ENCODE data around the gene DNAH10. TPM values are rescaled to one million over a fixed set of nuclear protein-coding genes. Genes with fewer than 3 reads are reported as not detected.
A peak's percentile ranks its signal among the peaks of the same experiment; 100 is the strongest.

DNAH10 gene
- 0.06 TPM in 1 of 2 replicates, not detected in the other for total RNA-seq (2014; rRNA removed; shearing (Covaris generic))

GRCh38 chr12:123761841-123762714 is at the start of gene DNAH10:
DNAH10 (plus strand) TSS chr12:123762301; CDS start chr12:123762337, 36 bp downstream.
- peak; percentile 19 for DNase-seq (ENCODE audit: low read depth)

GRCh38 chr12:123712780-123713319 is 49.3 kb upstream of the DNAH10 start:
- DNase-seq (ENCODE audit: low read depth) = peak; percentile 9

- peak; percentile 13 for DNase-seq (ENCODE audit: low read depth)
Observed at GRCh38 chr12:123713398-123713797, 48.7 kb upstream of the DNAH10 start.

GRCh38 chr12:123713823-123714585 is 48.1 kb upstream of the DNAH10 start:
- no peak for DNase-seq (ENCODE audit: low read depth)

GRCh38 chr12:123715195-123715594 is 46.9 kb upstream of the DNAH10 start:
- DNase-seq (ENCODE audit: low read depth) = no peak

GRCh38 chr12:123717350-123717749 is 44.8 kb upstream of the DNAH10 start:
- DNase-seq (ENCODE audit: low read depth) = no peak

- DNase-seq (ENCODE audit: low read depth) = no peak
Observed at GRCh38 chr12:123720141-123720814, 41.8 kb upstream of the DNAH10 start.

DNA sequence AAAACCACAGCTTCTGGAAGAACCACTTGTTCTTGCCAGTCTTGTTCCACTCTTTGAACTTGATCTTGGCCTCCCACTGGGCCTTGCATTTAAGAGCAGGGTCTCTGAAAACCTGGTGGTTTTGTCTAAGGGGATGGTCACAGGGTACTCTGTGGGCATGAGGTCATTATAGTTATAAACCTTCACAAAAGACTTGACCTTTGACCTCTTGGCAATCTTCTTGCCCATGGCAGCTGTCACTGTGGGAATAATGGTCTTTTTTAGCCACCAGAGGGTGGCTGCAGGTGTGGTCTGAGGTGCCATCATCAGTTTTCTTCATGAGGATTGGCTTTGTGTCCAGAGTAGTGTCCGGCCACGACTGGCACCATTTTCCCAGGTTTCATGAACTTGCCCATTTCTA is 40.9 kb upstream of the DNAH10 start:
- DNase-seq (ENCODE audit: low read depth) = no peak

- no peak for DNase-seq (ENCODE audit: low read depth)
Observed at GRCh38 chr12:123723011-123723410, 39.1 kb upstream of the DNAH10 start.

DNA sequence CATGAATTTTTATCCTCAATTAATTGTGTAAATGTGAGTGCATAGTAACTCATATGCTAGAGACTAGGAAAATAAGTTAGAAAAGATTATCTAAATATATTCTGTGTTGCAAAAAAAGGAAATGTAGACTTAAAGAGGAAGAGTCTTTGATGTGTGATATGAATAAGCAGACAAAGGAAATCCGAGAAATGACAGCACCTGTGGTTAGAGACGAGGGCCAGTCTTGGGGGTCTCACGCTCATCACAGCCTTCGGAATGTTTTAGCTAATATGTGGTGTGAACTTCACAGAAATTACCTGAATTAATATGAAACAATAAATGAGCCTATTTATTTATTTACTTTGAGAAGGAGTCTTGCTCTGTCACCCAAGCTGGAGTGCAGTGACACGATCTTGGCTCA is 38.3 kb upstream of the DNAH10 start:
- DNase-seq (ENCODE audit: low read depth) = no peak

GRCh38 chr12:123726244-123726643 is 35.9 kb upstream of the DNAH10 start:
- DNase-seq (ENCODE audit: low read depth) = no peak

DNA sequence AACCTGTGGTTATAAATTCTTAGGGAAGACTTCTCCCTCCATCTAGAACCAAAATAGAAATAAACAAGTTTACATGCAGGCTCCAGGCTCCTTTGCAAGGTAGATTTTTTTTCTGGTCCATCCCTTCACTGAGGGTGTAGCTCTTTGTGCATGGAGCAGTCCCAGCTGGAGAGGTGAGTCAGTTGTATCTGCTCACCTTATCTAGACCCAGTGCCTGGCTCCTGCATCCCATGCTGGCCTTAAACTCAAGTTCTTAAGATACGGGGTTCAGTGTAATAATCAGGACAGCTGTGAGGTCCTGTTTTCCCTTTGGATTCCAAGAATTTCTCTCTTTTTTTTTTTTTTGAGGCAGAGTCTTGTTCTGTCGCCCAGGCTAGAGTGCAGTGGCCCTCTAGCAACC is 35.1 kb upstream of the DNAH10 start:
- DNase-seq (ENCODE audit: low read depth) = no peak

DNA sequence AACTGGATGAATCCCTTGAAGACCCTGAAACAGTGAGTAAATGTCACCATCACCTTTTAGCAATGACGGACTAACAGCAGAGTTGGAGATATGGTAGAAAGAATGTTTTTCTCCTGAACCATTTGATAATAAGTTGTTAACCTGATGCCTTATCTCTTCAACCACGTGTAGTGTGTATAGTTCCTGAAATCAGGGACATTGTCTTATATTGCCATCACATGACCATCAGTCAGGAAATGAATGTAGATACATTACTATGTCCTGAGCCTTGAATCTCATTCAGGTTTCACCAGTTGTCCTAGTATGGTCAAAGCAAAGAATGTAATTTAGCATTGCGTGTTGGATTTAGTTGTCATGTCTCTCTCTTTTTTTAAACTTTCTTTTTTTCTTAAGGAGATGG is 34.2 kb upstream of the DNAH10 start:
- no peak for DNase-seq (ENCODE audit: low read depth)

- DNase-seq (ENCODE audit: low read depth) = no peak
Observed at GRCh38 chr12:123731596-123731995, 30.5 kb upstream of the DNAH10 start.

DNA sequence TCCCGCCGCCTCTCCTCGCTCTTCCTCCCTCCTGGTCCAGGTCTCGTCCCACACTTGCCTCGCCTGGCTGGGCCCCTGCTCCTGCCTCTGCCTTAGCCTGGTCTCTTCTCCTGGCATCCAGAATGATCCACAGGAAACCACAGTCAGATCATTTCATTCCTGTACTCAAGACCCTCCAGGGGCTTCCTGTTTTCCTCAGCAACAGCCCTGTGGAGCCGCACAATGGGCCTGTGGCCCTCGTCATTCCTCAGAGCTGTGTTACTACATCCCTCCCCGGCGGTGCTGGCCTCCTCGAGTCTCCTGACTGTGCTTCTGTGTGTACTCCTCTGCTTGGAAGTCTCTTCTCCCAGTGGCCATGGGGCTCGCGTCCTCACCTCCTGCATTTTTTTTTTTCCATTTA is 29.9 kb upstream of the DNAH10 start:
- no peak for DNase-seq (ENCODE audit: low read depth)

DNA sequence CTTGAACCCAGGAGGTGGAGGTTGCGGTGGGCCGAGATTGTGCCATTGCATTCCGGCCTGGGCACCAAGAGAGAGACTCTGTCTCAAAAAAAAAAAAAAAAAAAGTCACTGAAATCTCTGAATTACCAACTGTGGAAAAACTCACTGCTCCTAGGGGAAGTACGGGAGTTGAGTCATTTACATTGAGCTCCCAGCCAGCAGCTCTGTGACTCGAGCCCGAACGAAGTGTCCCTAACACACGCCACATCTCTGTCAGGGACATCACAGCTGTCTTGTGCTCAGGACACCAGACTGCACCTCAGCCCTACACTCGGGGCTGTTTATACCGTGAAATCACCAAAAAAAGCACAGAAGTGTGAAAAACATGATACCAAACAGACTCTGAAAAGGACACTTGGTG is 28.9 kb upstream of the DNAH10 start:
- no peak for DNase-seq (ENCODE audit: low read depth)

GRCh38 chr12:123734268-123734667 is 27.8 kb upstream of the DNAH10 start:
- no peak for DNase-seq (ENCODE audit: low read depth)

GRCh38 chr12:123741937-123742572 is 20.0 kb upstream of the DNAH10 start:
- DNase-seq (ENCODE audit: low read depth) = no peak

DNA sequence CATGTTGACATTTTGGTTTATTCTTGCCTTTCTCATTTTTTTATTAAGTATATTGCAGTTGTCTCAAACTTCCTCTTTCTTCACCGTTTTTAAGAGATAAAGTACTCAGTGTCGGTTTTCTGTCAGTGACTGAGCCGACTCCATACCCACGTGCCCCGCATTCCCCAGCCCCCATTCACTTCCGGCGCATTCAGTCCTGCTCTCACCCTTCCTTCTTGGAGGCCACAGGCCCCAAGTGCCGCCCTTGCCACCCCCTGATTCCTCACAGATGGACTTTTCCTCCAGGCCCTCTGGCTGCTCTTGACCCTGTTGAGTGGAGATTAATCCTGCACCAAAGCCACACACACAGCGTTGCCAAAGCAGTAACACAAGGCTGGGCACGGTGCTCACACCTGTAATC is 19.1 kb upstream of the DNAH10 start:
- no peak for DNase-seq (ENCODE audit: low read depth)

- DNase-seq (ENCODE audit: low read depth) = no peak
Observed at GRCh38 chr12:123744836-123745235, 17.3 kb upstream of the DNAH10 start.

DNA sequence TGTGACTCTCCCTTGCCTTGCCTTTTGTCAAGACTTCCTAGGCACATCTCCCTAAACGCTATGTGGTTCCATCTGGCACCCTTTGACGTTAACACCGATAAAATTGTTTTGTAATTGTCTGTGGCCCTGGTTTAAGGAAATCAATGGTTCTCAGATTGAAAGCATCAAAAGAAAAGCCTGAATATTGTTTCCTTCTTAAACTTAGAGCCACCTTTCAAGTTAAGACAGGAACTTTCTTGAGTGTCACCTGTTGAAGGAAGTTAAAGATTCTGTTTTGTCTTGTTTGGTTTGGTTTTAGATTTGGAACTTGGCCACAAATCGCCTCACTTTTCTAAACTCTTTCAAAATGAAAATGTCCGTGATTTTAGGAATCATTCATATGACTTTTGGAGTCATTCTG is 14.8 kb upstream of the DNAH10 start:
- DNase-seq (ENCODE audit: low read depth) = no peak

- no peak for DNase-seq (ENCODE audit: low read depth)
Observed at GRCh38 chr12:123748161-123748560, 13.9 kb upstream of the DNAH10 start.

Measured in Daoy (cell line).